GM23338 (cell line): ENCODE data around the gene NINL. TPM values are rescaled to one million over a fixed set of nuclear protein-coding genes. Genes with fewer than 3 reads are reported as not detected.

ENCODE experiments used
- ATAC-seq: fragments of 200-7000 bp; cut with Tn5 transposase; 3 replicates; pipeline ENCODE4 v1.9.1; 2020
- DNase-seq: peaks from one replicate; pipeline ENCODE4 v3.0.0-alpha.2; 2015; ENCODE audit warnings: low spot score
- H2AFZ ChIP-seq: fragments of 200-600 bp; sonication (generic); 2 replicates; pipeline ENCODE4 v1.8.0; 2016; ENCODE audit warnings: antibody characterized with exemption, mild to moderate bottlenecking, moderate library complexity
- H3F3A ChIP-seq: fragments of 200-600 bp; sonication (generic); replicated peaks from 2 replicates; pipeline ENCODE4 v1.8.0; 2017; ENCODE audit warnings: antibody characterized with exemption, mixed run types, low read depth
- H3K27ac ChIP-seq: fragments of 200-600 bp; sonication (generic); 2 replicates; pipeline ENCODE4 v1.6.1; 2016; ENCODE audit warnings: low read depth
- H3K27me3 ChIP-seq: fragments of 200-600 bp; sonication (generic); 2 replicates; pipeline ENCODE4 v1.8.0; 2016; ENCODE audit warnings: mild to moderate bottlenecking, mixed run types, moderate library complexity; ENCODE audit not compliant: insufficient read depth
- H3K36me3 ChIP-seq: fragments of 200-600 bp; sonication (generic); 2 replicates; pipeline ENCODE4 v1.8.0; 2016; ENCODE audit warnings: mild to moderate bottlenecking; ENCODE audit not compliant: insufficient read depth
- H3K4me1 ChIP-seq: fragments of 200-600 bp; sonication (generic); 2 replicates; pipeline ENCODE4 v1.8.0; 2016; ENCODE audit warnings: mild to moderate bottlenecking, moderate library complexity; ENCODE audit not compliant: insufficient read depth
- H3K4me2 ChIP-seq: fragments of 200-600 bp; sonication (generic); 2 replicates; pipeline ENCODE4 v1.7.1; 2017; ENCODE audit warnings: mixed run types
- H3K4me3 ChIP-seq: fragments of 200-600 bp; sonication (generic); 2 replicates; pipeline ENCODE4 v1.6.1; 2016; ENCODE audit warnings: mixed run types
- H3K79me2 ChIP-seq: fragments of 200-600 bp; sonication (generic); replicated peaks from 2 replicates; pipeline ENCODE4 v1.8.0; 2017; ENCODE audit warnings: mild to moderate bottlenecking; ENCODE audit not compliant: insufficient read depth
- H3K9me2 ChIP-seq: fragments of 200-600 bp; sonication (generic); 2 replicates; pipeline ENCODE4 v1.8.0; 2017; ENCODE audit not compliant: insufficient read depth
- H4K20me1 ChIP-seq: fragments of 200-600 bp; sonication (generic); replicated peaks from 2 replicates; pipeline ENCODE4 v1.8.0; 2017; ENCODE audit warnings: mild to moderate bottlenecking; ENCODE audit not compliant: insufficient read depth
- H3K27ac Mint-ChIP-seq: 2 replicates; pipeline ENCODE4 v1.8.0; 2020; ENCODE audit warnings: inconsistent platforms, mild to moderate bottlenecking, moderate library complexity, mixed read lengths
- H3K27me3 Mint-ChIP-seq: 3 replicates; pipeline ENCODE4 v1.8.0; 2022; ENCODE audit warnings: low read depth, mild to moderate bottlenecking, moderate library complexity, mixed read lengths, inconsistent platforms; ENCODE audit not compliant: insufficient read depth, poor library complexity
- H3K36me3 Mint-ChIP-seq: 3 replicates; pipeline ENCODE4 v1.8.0; 2021; ENCODE audit warnings: low read depth, mild to moderate bottlenecking, inconsistent platforms, moderate library complexity, mixed read lengths
- H3K4me1 Mint-ChIP-seq: 3 replicates; pipeline ENCODE4 v1.8.0; 2020; ENCODE audit warnings: mild to moderate bottlenecking, inconsistent platforms, mixed read lengths
- H3K4me3 Mint-ChIP-seq: 3 replicates; pipeline ENCODE4 v1.8.0; 2021; ENCODE audit warnings: moderate library complexity, mild to moderate bottlenecking, inconsistent platforms, mixed read lengths
- H3K9me3 Mint-ChIP-seq: 3 replicates; pipeline ENCODE4 v1.8.0; 2020; ENCODE audit warnings: moderate library complexity, mild to moderate bottlenecking, inconsistent platforms, mixed read lengths
- CREB1 ChIP-seq: fragments of 250-450 bp; sonication (Bioruptor Pico); IDR thresholded peaks from 2 replicates; pipeline ENCODE4 v1.5.0; 2020; ENCODE audit warnings: low read depth, mild to moderate bottlenecking, moderate library complexity
- CTCF ChIP-seq, 2 experiments: fragments of 200-600 bp in 1 of 2; sonication (generic) in 1 of 2; conservative IDR thresholded peaks; 2 replicates each; pipeline versions ENCODE4 v1.5.1 to v1.6.1; 2016 to 2017; ENCODE audit warnings: antibody characterized with exemption in 2 of 2, low read depth in 2 of 2, mild to moderate bottlenecking in 2 of 2, moderate library complexity in 1 of 2
- EZH2 ChIP-seq: fragments of 200-600 bp; sonication (generic); IDR thresholded peaks from one replicate; pipeline ENCODE4 v1.8.0; 2017; ENCODE audit warnings: antibody characterized with exemption, mild to moderate bottlenecking, low read depth; ENCODE audit not compliant: unreplicated experiment
- EZH2phosphoT487 ChIP-seq: fragments of 200-600 bp; sonication (generic); IDR thresholded peaks from one replicate; pipeline ENCODE4 v1.8.1; 2018; ENCODE audit warnings: antibody characterized with exemption; ENCODE audit not compliant: unreplicated experiment
- JUNB ChIP-seq: IDR thresholded peaks from one replicate; pipeline ENCODE4 v1.6.1; 2016; ENCODE audit warnings: antibody characterized with exemption; ENCODE audit not compliant: unreplicated experiment
- NANOG ChIP-seq: IDR thresholded peaks from 2 replicates; pipeline ENCODE4 v1.6.1; 2016; ENCODE audit warnings: antibody characterized with exemption, borderline replicate concordance
- POLR2AphosphoS5 ChIP-seq: IDR thresholded peaks from 2 replicates; pipeline ENCODE4 v1.6.1; 2016; ENCODE audit warnings: antibody characterized with exemption, low read depth
- STAT1 ChIP-seq: IDR thresholded peaks from one replicate; pipeline ENCODE4 v1.6.1; 2016; ENCODE audit warnings: antibody characterized with exemption; ENCODE audit not compliant: unreplicated experiment
- ZNF114 ChIP-seq: fragments of 250-450 bp; sonication (Bioruptor Pico); IDR thresholded peaks from 2 replicates; pipeline ENCODE4 v1.5.0; 2020; ENCODE audit warnings: mild to moderate bottlenecking, moderate library complexity
- ZNF331 ChIP-seq: fragments of 250-450 bp; sonication (Bioruptor Pico); IDR thresholded peaks from 2 replicates; pipeline ENCODE4 v1.5.0; 2020; ENCODE audit warnings: low read depth, mild to moderate bottlenecking, moderate library complexity
- ZNF462 ChIP-seq: fragments of 250-450 bp; sonication (Bioruptor Pico); IDR thresholded peaks from 2 replicates; pipeline ENCODE4 v1.5.0; 2020; ENCODE audit warnings: mild to moderate bottlenecking, moderate library complexity
- polyA plus RNA-seq: library from polyadenylated mRNA; unstranded; fragments of >200 nt; fragmentation: Nextera tagmentation; extraction: Ambion mirVana; gene quantifications from 2 replicates; pipeline ENCODE4 v1.2.1, GENCODE V29; 2016
- total RNA-seq: library from RNA; depleted of rRNA; stranded (reverse); fragments of >200 nt; shearing (Covaris generic); gene quantifications from 2 replicates; pipeline ENCODE4 v1.2.3, GENCODE V29; 2014

Gene NINL
- total and polyA plus RNA-seq, 2 experiments from 2014 or later: 18.0 to 31.2 TPM

- TF ChIP-seq POLR2AphosphoS5 (no peak), ZNF114 (CRISPR knock-in tag) (no peak), CREB1 (CRISPR knock-in tag) (no peak), ZNF331 (CRISPR knock-in tag) (no peak), NANOG (no peak), CTCF (conservative IDR thresholded peaks at IDR 0.05; ENCODE audit: low read depth in 2 of 2) (no peak)
These were observed 131.0 kb downstream of the NINL start (continued) for GRCh38 chr20:25454153-25454900.

GRCh38 chr20:25453035-25453810, 132.1 kb downstream of the NINL start:
- no peaks in the 10 kb centered on the region for H4K20me1 ChIP-seq
- H3K4me1 Mint-ChIP-seq: no peaks in the 10 kb centered on the region
- H3K27me3 Mint-ChIP-seq: peaks cover 9% of the 10 kb centered on the region
- no peaks in the 10 kb centered on the region for H3K9me2 ChIP-seq
- H3K4me3 ChIP-seq: no peak overlapping the region
- H3F3A ChIP-seq: peaks cover 5% of the 10 kb centered on the region; the same call in 1 of the 2 replicates
- no peaks in the 10 kb centered on the region for H3K27me3 ChIP-seq
- no peak overlapping the region for H3K27ac Mint-ChIP-seq
- no peaks in the 10 kb centered on the region for H3K4me1 ChIP-seq
- H3K36me3 Mint-ChIP-seq: peaks cover 69% of the 10 kb centered on the region
- no peak overlapping the region for H3K4me3 Mint-ChIP-seq
- H3K4me2 ChIP-seq: no peak overlapping the region
- H3K9me3 Mint-ChIP-seq: peaks cover 3% of the 10 kb centered on the region; the same call in 1 of the 3 replicates
- no peaks in the 10 kb centered on the region; the same call in none of the 2 replicates for H3K36me3 ChIP-seq
- ATAC-seq (no peak), DNase-seq (no peak)
- TF ChIP-seq EZH2: no peak
- TF ChIP-seq ZNF462 (CRISPR knock-in tag): no peak
- TF ChIP-seq ZNF114 (CRISPR knock-in tag): no peak
- no peak for TF ChIP-seq STAT1
- TF ChIP-seq ZNF331 (CRISPR knock-in tag): no peak
- TF ChIP-seq NANOG: no peak
- no peak for TF ChIP-seq POLR2AphosphoS5
- TF ChIP-seq CREB1 (CRISPR knock-in tag): no peak
- TF ChIP-seq JUNB: no peak
- no peak for TF ChIP-seq EZH2phosphoT487
- H3K27ac ChIP-seq: no peak overlapping the region
- no peaks in the 10 kb centered on the region for H3K79me2 ChIP-seq
- no peak overlapping the region for H2AFZ ChIP-seq
